ENCODE data around the gene SLC38A10.
A peak's percentile ranks its signal among the peaks of the same experiment; 100 is the strongest.

The SLC38A10 gene

DNA sequence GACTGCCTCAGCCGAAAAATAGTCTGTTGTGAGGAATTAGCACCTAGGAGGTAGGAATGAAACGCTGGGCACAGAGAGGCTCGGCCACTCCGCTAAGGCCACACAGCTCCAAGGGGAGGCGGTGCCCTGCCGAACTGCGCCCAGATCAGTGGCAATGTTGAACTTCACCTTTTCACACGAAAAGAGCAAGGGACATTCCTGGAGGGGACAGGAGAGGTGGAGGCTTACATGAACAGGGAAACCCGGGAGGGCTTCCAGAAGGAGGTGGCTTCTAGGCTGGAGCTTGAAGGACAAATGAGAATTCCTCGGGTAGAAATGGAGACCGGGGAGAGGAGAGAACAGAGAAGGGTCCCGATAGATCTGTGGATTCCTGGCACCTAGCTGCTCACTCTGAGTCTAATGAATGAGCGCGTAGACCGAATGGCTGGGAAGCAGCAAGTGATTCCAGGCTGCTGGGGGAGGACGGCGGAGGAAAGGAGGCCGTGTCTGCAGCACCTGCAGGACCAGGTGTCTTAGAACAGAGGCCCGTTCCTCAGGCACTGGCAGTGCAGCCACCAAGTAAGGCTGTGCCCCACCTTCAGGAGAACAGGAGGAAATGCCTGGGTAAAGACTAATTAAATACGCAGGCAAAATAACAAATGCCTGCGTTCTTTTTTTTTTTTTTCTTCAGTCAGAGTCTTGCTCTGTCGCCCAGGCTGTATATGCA is 722 bp upstream of the SLC38A10 start:
- DNase-seq: no peak

DNA sequence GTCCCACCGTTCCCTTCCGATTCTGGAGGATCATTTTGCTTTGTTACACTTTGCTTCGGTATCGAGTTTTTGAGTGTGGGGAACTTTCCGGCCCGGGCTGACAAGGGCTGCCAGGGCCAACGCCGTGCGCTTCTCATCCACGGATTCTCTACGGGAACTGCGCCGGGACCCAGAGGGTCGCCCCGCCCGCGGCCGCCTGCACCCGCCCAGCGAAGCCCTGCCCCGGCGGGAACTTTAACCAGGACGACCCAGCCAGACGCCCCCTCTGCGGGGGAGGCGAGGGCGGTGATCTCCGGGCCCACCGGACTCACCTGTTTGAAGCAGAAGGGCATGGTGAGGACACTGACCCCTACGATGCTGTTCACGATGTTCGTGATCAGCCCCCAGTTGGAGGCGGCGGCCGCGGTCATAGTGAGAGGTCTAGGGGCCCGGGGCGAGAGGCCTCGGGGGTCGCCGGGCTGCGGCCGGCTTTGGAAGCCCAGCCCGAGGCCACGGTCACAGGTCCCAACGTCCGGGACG is 536 bp downstream of the SLC38A10 start:
- no peak for DNase-seq

DNA sequence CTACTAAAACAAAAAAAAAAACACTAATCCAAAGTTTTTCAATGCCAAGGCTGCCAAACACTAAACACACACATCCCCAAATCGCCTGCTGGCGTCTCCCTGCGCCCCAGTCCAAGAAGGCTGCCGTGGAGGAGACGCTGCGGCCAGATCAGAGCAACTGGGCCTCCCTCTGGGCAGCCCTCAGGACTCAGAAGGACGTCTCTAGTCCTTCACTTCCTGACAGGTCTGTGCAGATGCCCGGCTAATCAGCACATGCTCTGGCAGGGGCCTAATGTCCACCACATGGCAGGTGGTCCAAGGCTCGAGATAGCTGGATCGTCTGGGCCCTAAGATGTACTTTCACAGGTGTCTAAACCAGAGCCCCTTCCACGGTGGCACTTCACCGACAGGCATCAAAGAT is 2.7 kb downstream of the SLC38A10 start:
- DNase-seq: no peak

- DNase-seq: peak in 1 of 2 experiments; percentile 25
Observed at GRCh38 chr17:81291662-81292061, 3.4 kb downstream of the SLC38A10 start.

DNA sequence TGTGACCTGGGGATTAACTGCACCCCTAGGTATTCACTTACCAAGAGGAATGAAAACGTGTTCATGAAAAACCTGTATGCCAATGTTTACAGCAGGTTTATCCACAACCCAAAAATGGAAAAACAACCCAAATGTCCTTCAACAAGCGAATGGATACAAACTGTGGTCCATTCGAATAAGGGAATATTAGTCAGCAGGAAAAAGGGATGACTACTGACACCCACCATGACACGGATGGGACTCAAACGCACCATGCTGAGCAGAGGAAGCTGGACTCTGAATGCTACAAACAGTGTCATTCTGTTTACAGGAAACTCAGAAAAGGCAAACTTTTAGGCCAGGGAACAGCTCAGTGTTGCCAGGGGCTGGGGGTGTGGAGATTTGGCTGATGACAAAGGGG is 4.9 kb downstream of the SLC38A10 start:
- no peak for DNase-seq

DNA sequence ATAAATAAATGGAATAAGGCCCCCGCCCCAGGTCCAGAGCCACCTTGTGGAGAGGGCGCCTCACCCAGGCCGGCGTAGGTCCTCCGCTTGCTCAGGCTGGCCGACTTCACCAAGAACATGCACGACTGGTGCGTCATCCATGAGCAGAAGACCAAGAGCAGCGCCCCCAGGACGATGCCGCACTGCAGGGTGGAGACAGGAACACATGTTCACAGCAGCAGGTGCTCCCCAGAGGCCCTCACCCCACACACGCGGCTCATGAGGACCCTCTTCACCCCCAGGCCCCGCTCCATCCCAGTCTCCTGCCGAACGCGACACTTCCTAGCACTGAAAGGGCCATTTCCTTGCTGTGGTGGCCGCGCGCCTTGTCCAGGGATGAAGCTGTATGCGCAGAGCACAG is 5.5 kb downstream of the SLC38A10 start:
- DNase-seq: no peak

GRCh38 chr17:81288715-81289114 is 6.4 kb downstream of the SLC38A10 start:
- no peak for DNase-seq

DNA sequence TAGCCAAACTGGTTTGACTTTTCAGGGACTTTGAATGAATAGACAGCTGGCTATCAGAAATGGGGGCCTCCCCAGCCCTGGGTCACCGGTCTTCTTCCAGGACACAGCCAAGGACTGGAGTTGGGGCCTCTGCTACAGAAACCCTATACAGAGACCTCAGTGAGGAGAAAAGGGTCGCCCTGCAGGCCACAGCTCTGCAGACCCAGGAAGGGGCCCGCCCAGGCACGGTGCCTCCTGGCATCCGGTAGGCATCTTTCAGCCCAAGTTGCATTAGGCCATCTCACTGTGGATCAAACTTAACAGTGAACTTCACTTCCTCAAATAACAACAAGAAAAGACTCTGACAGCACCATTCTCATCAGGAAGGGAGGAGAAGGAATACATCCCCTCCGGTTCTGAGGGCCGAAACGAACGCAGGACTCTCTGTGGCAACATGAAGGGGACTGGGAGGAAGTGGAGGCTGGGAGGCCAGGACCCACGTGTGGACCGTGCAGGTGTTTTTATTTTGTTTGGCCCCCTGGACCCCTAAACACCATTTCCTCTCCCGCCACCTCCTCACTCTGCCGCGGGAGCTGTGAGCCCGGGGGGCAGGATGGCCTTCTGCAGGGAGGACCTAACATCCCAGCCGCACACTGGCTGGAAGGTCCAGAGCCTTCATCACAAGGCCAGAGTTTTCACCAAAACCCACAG is 7.2 kb downstream of the SLC38A10 start:
- DNase-seq: no peak

GRCh38 chr17:81287152-81287551 is 8.0 kb downstream of the SLC38A10 start:
- no peak for DNase-seq

DNA sequence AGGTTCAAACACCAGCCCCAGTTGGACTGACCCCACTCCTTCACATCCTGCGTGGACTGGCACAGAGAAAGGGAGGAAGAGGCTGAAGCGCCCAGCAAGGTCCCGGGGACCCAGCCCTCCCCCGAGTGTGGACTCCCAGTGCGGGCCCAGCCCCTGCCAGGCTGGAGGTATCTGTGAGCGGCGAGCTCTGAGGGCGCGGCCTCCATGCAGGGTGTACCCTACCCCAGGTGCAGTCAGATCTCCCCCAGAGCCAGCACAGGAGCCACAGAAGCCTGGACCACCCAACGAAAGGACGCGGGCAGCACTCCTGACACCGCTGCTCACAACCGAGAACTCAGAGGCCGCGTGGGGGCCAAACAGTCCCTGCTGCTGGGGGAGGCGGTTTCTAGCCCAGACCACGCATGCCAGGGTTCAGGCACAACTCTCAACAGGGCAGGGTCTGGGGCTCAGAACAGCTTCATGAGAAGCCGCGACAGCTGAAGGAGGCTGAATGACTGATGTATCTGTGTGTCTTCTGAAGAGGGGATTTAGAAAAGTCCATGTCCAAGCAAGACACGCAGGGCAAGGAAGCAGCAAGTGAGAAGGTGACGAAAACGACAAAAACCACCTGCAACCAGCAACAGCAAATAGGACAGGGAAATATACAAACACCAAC is 8.5 kb downstream of the SLC38A10 start:
- DNase-seq: no peak

- no peak for DNase-seq
Observed at GRCh38 chr17:81285894-81286293, 9.2 kb downstream of the SLC38A10 start.

DNA sequence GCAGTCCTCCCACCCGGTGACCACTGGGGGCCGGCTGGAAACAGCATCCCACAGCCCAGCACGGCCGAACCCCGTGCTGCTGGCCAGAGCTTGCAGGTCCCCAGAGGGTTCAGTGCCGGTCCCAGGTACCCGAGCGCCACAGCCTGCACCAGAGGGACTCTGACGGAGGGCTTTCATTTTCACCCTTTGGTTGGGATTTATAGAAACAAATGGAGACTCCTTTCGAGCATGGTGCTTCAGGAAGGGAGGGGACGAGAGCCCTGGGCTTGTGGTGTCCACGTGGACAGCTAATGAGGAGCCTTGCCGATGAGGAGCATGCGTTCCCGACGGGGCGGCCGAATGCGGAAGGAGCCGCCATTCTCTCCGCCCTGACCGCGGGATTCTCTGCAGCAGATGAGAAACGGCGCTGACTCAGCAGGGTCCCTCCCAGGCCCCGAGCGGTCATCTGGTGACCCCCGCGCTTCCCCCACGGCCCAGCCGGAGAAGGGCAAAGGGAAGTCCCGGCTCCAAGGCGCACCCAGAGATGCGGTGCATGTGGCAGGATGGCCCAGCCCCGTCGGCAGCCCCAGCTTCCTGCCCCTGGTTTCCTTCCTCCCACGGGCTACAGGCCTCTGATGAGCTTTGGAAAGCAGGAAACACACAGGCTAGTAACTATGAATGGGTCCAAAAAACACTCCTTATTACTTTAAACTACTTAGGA is 9.8 kb downstream of the SLC38A10 start:
- no peak for DNase-seq

DNA sequence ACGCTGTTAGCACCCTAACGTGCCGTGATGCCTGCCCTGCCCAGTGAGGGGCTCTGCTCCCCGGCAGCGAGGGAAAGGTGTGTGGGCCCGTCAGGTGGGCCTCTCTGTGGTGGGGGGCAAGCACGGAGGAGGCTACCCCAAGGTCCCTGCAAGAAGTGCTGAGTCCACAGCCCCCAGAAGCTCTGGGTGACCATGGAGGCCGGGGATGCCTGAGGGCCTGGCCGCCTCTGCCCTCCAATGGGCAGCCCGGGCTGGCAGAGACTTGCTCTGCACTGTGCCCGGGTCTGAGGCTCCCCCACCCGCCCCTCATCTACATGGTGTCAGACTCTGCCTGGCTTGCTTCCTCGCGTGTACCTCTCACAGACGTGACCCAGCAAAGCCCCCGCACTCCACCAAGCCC is 12.2 kb downstream of the SLC38A10 start:
- DNase-seq: no peak

DNA sequence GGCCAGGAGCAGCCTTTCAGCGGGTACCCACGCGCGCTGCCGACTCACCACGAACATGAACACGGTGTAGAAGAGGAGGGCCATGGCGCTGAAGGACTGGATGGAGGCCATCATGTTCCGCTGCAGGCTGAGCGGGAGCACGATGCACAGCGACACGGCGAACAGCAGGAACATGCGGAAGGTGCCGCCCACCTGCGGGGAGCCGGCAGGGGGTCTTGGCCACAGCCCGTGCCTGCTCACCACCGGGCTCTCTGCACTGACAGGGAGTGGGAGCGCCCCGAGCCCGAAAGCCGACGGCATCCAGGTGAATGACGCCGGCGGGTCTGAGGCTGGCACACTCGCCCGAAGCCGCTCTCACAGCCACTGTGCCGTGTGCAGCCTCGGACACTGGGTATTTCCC is 13.0 kb downstream of the SLC38A10 start:
- no peak for DNase-seq

GRCh38 chr17:81280571-81280970 is 14.5 kb downstream of the SLC38A10 start:
- no peak for DNase-seq

DNA sequence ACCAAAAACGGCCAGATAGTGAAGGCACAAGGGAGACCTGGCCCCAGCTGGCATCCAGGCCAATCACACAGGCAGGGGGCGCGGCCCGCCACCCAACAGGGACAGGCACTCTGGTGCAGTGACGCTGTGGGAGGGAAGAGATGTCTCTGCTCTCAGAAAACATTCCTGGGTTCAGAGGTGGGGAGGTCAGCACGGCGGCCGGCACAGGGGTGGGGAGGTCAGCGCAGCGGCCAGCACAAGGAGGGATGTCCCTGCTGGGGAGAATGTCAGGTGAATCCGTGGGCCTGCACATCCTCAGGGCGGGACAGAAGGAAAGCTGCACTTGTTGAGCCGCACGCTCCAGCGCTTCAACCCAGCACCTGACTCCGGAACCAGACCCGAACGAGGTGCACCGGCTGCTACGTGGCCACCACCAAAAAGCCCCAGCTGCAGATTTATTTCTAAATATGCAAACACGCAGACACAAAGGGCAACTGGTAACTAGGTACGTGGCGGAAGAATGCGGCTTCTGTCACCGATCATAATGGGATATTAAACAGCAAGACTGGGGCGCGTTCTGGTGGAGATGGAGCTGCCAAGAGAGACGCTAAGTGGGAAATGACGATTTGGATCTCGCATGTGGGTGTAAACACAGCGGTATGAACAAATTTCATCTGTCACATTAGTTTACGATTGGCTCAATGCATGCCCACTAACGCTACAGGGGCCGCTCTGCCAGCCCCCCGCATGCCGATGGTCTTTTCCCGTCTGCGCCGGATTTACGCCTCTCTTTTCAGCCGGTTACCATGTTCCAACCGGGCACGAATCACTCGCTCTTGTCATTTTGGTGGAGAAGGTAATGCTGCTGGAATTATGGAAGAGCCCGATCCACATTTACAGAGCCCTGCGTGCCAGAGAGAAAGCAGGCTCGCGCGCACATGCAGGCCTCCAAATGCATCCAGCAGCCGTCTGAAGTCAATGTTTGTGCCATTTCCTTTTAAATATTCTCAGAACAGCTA is 15.5 kb downstream of the SLC38A10 start:
- DNase-seq: no peak

DNA sequence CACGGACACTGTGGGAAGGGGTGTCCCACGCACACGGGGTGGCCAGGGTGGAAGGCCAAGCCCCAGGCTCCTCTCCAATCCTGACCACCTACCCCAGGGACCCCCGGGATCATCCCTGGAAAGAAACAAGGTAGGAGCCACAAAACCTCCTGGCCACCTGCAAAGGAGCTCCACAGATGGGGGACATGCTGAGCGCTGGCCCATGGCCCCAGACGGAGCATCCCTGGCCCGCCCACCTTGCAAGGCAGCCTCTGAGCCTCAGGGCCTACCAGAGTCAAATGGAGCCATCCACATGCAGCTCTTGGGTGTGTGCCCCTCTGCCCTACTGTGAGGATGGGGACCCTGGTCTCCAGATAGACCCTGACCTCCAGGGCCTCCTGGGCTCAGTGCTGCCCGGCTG is 16.3 kb downstream of the SLC38A10 start:
- DNase-seq: no peak

- no peak for DNase-seq
Observed at GRCh38 chr17:81277946-81278693, 17.0 kb downstream of the SLC38A10 start.

- DNase-seq: no peak
Observed at GRCh38 chr17:81277421-81277820, 17.7 kb downstream of the SLC38A10 start.

- DNase-seq: no peak
Observed at GRCh38 chr17:81276781-81277180, 18.3 kb downstream of the SLC38A10 start.

- DNase-seq: no peak
Observed at GRCh38 chr17:81274471-81274855, 20.6 kb downstream of the SLC38A10 start.
